ENCODE results near the gene C20orf144.

Gene C20orf144

GRCh38 chr20:33677991-33678702 lies 16.0 kb downstream of the C20orf144 start:
- DNase-seq = no peak

GRCh38 chr20:33679758-33680485 lies 17.8 kb downstream of the C20orf144 start:
- no peak for DNase-seq

GRCh38 chr20:33680686-33681085 lies 18.6 kb downstream of the C20orf144 start:
- peak; percentile 34 for DNase-seq

GRCh38 chr20:33681288-33681687 lies 19.2 kb downstream of the C20orf144 start:
- no peak for DNase-seq

- no peak for DNase-seq
Observed at GRCh38 chr20:33681728-33682353, 19.7 kb downstream of the C20orf144 start.

- no peak for DNase-seq
Observed at GRCh38 chr20:33684533-33685327, 22.6 kb downstream of the C20orf144 start.

GRCh38 chr20:33685328-33686099 lies 23.4 kb downstream of the C20orf144 start:
- no peak for DNase-seq

GRCh38 chr20:33686100-33686983 lies 24.2 kb downstream of the C20orf144 start, which contains the start of gene E2F1:
Gene E2F1, minus strand, starts transcription at chr20:33686385. Its CDS starts 121 bp downstream, at chr20:33686264.
- peak; percentile 94 for DNase-seq

GRCh38 chr20:33686984-33687366 lies 24.8 kb downstream of the C20orf144 start:
- DNase-seq = no peak

GRCh38 chr20:33687370-33687915 lies 25.3 kb downstream of the C20orf144 start:
- no peak for DNase-seq

- DNase-seq = no peak
Observed at GRCh38 chr20:33687993-33688937, 26.1 kb downstream of the C20orf144 start.

- DNase-seq = no peak
Observed at GRCh38 chr20:33688938-33689424, 26.9 kb downstream of the C20orf144 start.

GRCh38 chr20:33689493-33689892 lies 27.4 kb downstream of the C20orf144 start:
- DNase-seq = no peak

GRCh38 chr20:33689973-33690372 lies 27.8 kb downstream of the C20orf144 start:
- DNase-seq = peak; percentile 48

- DNase-seq = no peak
Observed at GRCh38 chr20:33693289-33693688, 31.2 kb downstream of the C20orf144 start.

- DNase-seq = no peak
Observed at GRCh38 chr20:33693741-33694638, 31.9 kb downstream of the C20orf144 start.

GRCh38 chr20:33694639-33695012 lies 32.5 kb downstream of the C20orf144 start:
- DNase-seq = no peak

- no peak for DNase-seq
Observed at GRCh38 chr20:33696448-33696847, 34.3 kb downstream of the C20orf144 start.

Measured in fibroblast of skin of right quadriceps (primary cell).